ENCODE measurements around the gene PRKN.

- TF ChIP-seq POLR2A (IDR thresholded peaks at IDR 0.05) (no peak), CTCF (IDR thresholded peaks at IDR 0.05) (no peak), POLR2AphosphoS5 (IDR thresholded peaks at IDR 0.05) (no peak), EP300 (IDR thresholded peaks at IDR 0.05; ENCODE audit: low read depth) (no peak)
Measured at GRCh38 chr6:162408826-162409535, 318.6 kb downstream of the PRKN start.
